Loucy (cell line): ENCODE results near the gene HOXA3.
A peak's percentile ranks its signal among the peaks of the same experiment; 100 is the strongest.

Experiments
- H2AFZ ChIP-seq: fragments of 200-600 bp; sonication (generic); 2 replicates; pipeline ENCODE4 v1.6.0; 2016; ENCODE audit warnings: antibody characterized with exemption, mild to moderate bottlenecking, low read length, moderate library complexity
- H3F3A ChIP-seq: fragments of 200-600 bp; 2 replicates; pipeline ENCODE4 v1.6.0; 2016; ENCODE audit warnings: antibody characterized with exemption, low read depth, mild to moderate bottlenecking
- H3K27me3 ChIP-seq: fragments of 200-600 bp; sonication (generic); 2 replicates; pipeline ENCODE4 v1.6.1; 2014; ENCODE audit warnings: low read length, mild to moderate bottlenecking; ENCODE audit not compliant: insufficient read depth, poor library complexity, severe bottlenecking
- H3K36me3 ChIP-seq: fragments of 200-600 bp; sonication (generic); 2 replicates; pipeline ENCODE4 v1.6.1; 2016; ENCODE audit warnings: low read length; ENCODE audit not compliant: insufficient read depth
- H3K4me1 ChIP-seq: fragments of 200-600 bp; sonication (generic); 2 replicates; pipeline ENCODE4 v1.5.1; 2014; ENCODE audit warnings: low read length, mild to moderate bottlenecking; ENCODE audit not compliant: insufficient read depth, poor library complexity, severe bottlenecking
- H3K4me2 ChIP-seq: fragments of 200-600 bp; sonication (generic); 2 replicates; pipeline ENCODE4 v1.6.0; 2014; ENCODE audit warnings: antibody characterized with exemption, low read length, low read depth, mild to moderate bottlenecking; ENCODE audit not compliant: poor library complexity, severe bottlenecking
- H3K4me3 ChIP-seq: fragments of 200-600 bp; sonication (generic); 2 replicates; pipeline ENCODE4 v1.5.1; 2014; ENCODE audit warnings: low read length, mild to moderate bottlenecking, mixed read lengths; ENCODE audit not compliant: poor library complexity, severe bottlenecking
- H3K79me2 ChIP-seq: fragments of 200-600 bp; sonication (generic); 2 replicates; pipeline ENCODE4 v1.6.1; 2014; ENCODE audit warnings: low read length; ENCODE audit not compliant: insufficient read depth
- H3K9ac ChIP-seq: fragments of 200-600 bp; sonication (generic); 2 replicates; pipeline ENCODE4 v1.6.0; 2014; ENCODE audit warnings: mild to moderate bottlenecking, low read depth, low read length, moderate library complexity; ENCODE audit not compliant: poor library complexity, severe bottlenecking
- H3K9me2 ChIP-seq: fragments of 200-600 bp; sonication (generic); replicated peaks from 2 replicates; pipeline ENCODE4 v1.6.1; 2016; ENCODE audit warnings: low read depth, low read length, mixed read lengths
- H3K9me3 ChIP-seq: fragments of 200-600 bp; sonication (generic); 2 replicates; pipeline ENCODE4 v1.6.1; 2014; ENCODE audit warnings: mild to moderate bottlenecking, antibody characterized with exemption, low read length, low read depth; ENCODE audit not compliant: insufficient read depth
- H4K20me1 ChIP-seq: fragments of 200-600 bp; sonication (generic); 2 replicates; pipeline ENCODE4 v1.6.0; 2014; ENCODE audit warnings: antibody characterized with exemption, low read length, mild to moderate bottlenecking; ENCODE audit not compliant: insufficient read depth, poor library complexity, severe bottlenecking
- EZH2phosphoT487 ChIP-seq: fragments of 200-600 bp; IDR thresholded peaks from 2 replicates; pipeline ENCODE4 v1.6.1; 2018; ENCODE audit warnings: antibody characterized with exemption, mild to moderate bottlenecking, moderate library complexity, borderline replicate concordance
- TF ChIP-seq, protein P1 (sequence below): fragments of 200-600 bp; sonication (generic); conservative IDR thresholded peaks from 2 replicates; pipeline ENCODE4 v1.5.1; 2014; ENCODE audit warnings: mild to moderate bottlenecking, antibody characterized with exemption, low read length

The HOXA3 gene

DNA sequence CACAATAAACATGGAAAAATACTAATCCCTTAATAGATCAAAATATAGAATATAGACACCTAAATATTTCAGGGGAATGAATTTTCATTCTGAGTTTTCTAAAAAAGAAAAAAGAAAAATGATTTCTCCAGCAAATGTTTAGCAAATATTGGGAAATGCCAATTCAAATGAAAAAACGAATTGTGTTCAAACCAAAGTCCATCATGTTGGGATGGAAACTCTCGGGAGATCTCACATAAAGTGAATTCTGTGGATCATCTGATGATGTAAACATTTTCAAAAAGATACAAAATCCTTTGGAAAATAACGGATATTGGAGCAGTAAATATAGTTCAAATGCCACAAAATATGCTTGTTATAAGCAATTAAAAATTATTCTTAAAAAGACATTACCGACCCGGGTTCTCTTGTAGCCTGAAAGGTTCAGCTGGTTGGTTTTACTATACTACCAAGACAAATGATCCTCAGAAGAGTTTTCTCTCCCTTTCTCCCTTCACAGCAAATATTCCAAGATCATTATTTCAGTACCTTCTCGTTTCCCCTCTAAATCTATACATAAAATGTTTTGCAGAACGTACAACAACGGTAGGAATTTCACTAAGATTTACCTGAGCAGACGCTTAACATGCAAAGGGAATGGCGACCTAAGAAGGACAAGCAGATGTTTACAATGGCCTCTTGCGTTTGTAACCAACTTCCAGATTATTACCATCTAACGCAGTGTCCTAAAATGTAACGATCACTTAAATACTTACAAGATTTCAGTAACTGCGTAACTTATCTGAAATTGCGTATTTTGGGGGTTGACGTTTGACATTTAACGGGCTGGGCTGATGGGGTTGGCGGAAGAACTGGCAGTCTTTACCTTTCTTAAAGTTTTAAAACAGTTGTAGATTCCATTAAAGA lies 45.0 kb upstream of the HOXA3 start:
- 0 out of 2 replicates have a peak, but pooled peaks cover 4% of the 10 kb centered on the region for H3F3A ChIP-seq
- H3K79me2 ChIP-seq: peaks cover 95% of the 10 kb centered on the region
- H3K36me3 ChIP-seq: peaks cover 9% of the 10 kb centered on the region
- no peaks in the 10 kb centered on the region for H3K9me2 ChIP-seq
- H3K4me1 ChIP-seq: peaks cover 42% of the 10 kb centered on the region
- peak overlapping the region; percentile 99 for H3K9ac ChIP-seq
- peak overlapping the region; percentile 91 for H3K4me3 ChIP-seq
- H3K27me3 ChIP-seq: peaks cover 9% of the 10 kb centered on the region
- peaks cover 53% of the 10 kb centered on the region for H4K20me1 ChIP-seq
- peak overlapping the region; percentile 98 for H3K4me2 ChIP-seq
- no peak for TF ChIP-seq EZH2phosphoT487
- TF ChIP-seq, protein P1, sequence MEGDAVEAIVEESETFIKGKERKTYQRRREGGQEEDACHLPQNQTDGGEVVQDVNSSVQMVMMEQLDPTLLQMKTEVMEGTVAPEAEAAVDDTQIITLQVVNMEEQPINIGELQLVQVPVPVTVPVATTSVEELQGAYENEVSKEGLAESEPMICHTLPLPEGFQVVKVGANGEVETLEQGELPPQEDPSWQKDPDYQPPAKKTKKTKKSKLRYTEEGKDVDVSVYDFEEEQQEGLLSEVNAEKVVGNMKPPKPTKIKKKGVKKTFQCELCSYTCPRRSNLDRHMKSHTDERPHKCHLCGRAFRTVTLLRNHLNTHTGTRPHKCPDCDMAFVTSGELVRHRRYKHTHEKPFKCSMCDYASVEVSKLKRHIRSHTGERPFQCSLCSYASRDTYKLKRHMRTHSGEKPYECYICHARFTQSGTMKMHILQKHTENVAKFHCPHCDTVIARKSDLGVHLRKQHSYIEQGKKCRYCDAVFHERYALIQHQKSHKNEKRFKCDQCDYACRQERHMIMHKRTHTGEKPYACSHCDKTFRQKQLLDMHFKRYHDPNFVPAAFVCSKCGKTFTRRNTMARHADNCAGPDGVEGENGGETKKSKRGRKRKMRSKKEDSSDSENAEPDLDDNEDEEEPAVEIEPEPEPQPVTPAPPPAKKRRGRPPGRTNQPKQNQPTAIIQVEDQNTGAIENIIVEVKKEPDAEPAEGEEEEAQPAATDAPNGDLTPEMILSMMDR: no peak
- no peak overlapping the region for H2AFZ ChIP-seq
- H3K9me3 ChIP-seq: no peaks in the 10 kb centered on the region

DNA sequence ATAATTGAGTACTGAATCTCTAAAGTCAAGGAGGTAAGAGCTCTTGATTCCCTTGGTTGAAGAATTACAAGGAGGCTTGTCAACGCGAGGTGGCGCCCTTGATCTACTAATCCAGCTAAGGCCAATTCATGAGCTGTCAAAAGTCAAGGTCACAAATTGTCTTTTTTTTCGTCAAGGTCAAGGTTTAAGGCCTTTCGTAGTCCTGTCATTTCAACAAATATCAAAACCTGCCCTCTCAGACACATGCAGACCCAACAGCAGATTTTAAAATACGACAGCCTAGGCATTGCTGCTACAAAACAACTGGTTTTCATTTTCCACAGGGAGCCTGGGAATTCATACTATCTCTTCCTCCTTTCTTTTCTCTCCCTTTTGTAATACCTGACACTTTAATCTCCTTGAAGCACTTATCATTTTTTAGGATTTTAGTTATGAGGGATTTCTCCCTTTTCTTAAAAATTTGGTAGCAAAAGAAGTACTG lies 43.9 kb upstream of the HOXA3 start:
- Histone ChIP-seq H3K4me2 (peak overlapping the region; percentile 98), H3K79me2 (peaks cover 95% of the 10 kb centered on the region), H3K27me3 (peaks cover 16% of the 10 kb centered on the region)

DNA sequence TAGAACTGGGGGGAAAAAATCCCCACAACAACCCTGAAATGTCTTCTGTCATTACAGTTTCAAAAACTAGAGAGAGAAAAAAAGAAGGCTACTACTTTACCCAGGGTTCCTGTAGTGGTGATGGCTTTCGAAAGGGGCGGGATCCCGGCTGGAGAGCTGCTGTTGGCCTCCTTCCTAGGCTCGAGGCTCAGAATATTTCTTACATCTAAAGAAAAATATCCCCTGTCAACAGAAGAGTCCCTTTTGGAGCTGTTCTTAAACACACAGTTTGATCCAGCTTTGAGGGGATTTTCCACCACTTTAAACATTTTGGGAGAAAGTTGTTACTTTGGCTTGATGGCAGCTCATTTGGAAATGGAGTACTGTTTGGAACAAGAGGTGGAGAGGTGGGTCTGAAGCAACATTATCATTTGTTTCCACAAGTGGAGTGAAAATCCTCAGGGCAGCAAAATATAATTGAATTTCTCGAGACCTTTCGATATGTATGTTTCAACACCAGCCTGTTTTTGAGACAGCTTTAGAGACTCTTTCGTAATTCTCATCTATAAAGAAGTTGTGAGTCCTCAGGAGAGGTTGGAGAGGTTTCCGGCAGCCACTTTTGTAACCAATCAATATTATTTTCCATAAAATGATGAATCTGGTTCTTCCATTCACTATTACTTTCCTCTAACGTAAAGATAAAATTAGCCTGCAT lies 42.5 kb upstream of the HOXA3 start:
- Histone ChIP-seq H3K27me3 (peaks cover 16% of the 10 kb centered on the region), H3K9me3 (no peaks in the 10 kb centered on the region), H3K9ac (peak overlapping the region; percentile 99), H4K20me1 (peaks cover 68% of the 10 kb centered on the region), H3F3A (0 out of 2 replicates have a peak, but pooled peaks cover 4% of the 10 kb centered on the region), H3K4me2 (peak overlapping the region; percentile 98), H2AFZ (no peak overlapping the region), H3K4me3 (peak overlapping the region; percentile 91), H3K36me3 (peaks cover 11% of the 10 kb centered on the region), H3K79me2 (peaks cover 97% of the 10 kb centered on the region), H3K4me1 (peaks cover 41% of the 10 kb centered on the region), H3K9me2 (no peaks in the 10 kb centered on the region)
- TF ChIP-seq, protein P1: no peak
- TF ChIP-seq EZH2phosphoT487: no peak

More for the DNA sequence above, 43.9 kb upstream of the HOXA3 start:
- Histone ChIP-seq H3K9ac (peak overlapping the region; percentile 99), H3K9me2 (no peaks in the 10 kb centered on the region), H3F3A (0 out of 2 replicates have a peak, but pooled peaks cover 4% of the 10 kb centered on the region), H3K36me3 (peaks cover 11% of the 10 kb centered on the region), H3K4me3 (peak overlapping the region; percentile 91), H3K9me3 (no peaks in the 10 kb centered on the region), H3K4me1 (peaks cover 34% of the 10 kb centered on the region), H4K20me1 (peaks cover 60% of the 10 kb centered on the region), H2AFZ (no peak overlapping the region)
- no peak for TF ChIP-seq EZH2phosphoT487
- TF ChIP-seq, protein P1: peak; percentile 88
